ENCODE measurements around the gene AGAP1.

Gene AGAP1

GRCh38 chr2:235489897-235490296 is 3.9 kb upstream of the AGAP1 start:
- DNase-seq (ENCODE audit: low read depth), result no peak

GRCh38 chr2:235492850-235493344 is 946 bp upstream of the AGAP1 start:
- DNase-seq (ENCODE audit: low read depth), result no peak

GRCh38 chr2:235493402-235493774 is 455 bp upstream of the AGAP1 start:
- DNase-seq (ENCODE audit: low read depth), result no peak

GRCh38 chr2:235494716-235495372 is 1.0 kb downstream of the AGAP1 start:
- no peak for DNase-seq (ENCODE audit: low read depth)

GRCh38 chr2:235495373-235496238 is 1.8 kb downstream of the AGAP1 start:
- DNase-seq (ENCODE audit: low read depth), result no peak

GRCh38 chr2:235496239-235496621 is 2.4 kb downstream of the AGAP1 start:
- no peak for DNase-seq (ENCODE audit: low read depth)

- no peak for DNase-seq (ENCODE audit: low read depth)
Measured at GRCh38 chr2:235497096-235497495, 3.3 kb downstream of the AGAP1 start.

- no peak for DNase-seq (ENCODE audit: low read depth)
Measured at GRCh38 chr2:235498541-235498940, 4.7 kb downstream of the AGAP1 start.

GRCh38 chr2:235498946-235499812 is 5.3 kb downstream of the AGAP1 start:
- no peak for DNase-seq (ENCODE audit: low read depth)

- DNase-seq (ENCODE audit: low read depth), result no peak
Measured at GRCh38 chr2:235500110-235500760, 6.4 kb downstream of the AGAP1 start.

- DNase-seq (ENCODE audit: low read depth), result no peak
Measured at GRCh38 chr2:235500761-235501672, 7.2 kb downstream of the AGAP1 start.

- DNase-seq (ENCODE audit: low read depth), result no peak
Measured at GRCh38 chr2:235501673-235502031, 7.8 kb downstream of the AGAP1 start.

GRCh38 chr2:235502336-235502735 is 8.5 kb downstream of the AGAP1 start:
- DNase-seq (ENCODE audit: low read depth), result no peak

GRCh38 chr2:235504441-235505180 is 10.8 kb downstream of the AGAP1 start:
- DNase-seq (ENCODE audit: low read depth), result no peak

- no peak for DNase-seq (ENCODE audit: low read depth)
Measured at GRCh38 chr2:235505181-235505741, 11.4 kb downstream of the AGAP1 start.

- DNase-seq (ENCODE audit: low read depth), result no peak
Measured at GRCh38 chr2:235506291-235506996, 12.6 kb downstream of the AGAP1 start.

GRCh38 chr2:235506997-235507615 is 13.3 kb downstream of the AGAP1 start:
- no peak for DNase-seq (ENCODE audit: low read depth)

GRCh38 chr2:235507928-235508327 is 14.1 kb downstream of the AGAP1 start:
- no peak for DNase-seq (ENCODE audit: low read depth)
